GM23248 (cell line): ENCODE data around the gene MBOAT1. TPM values are rescaled to one million over a fixed set of nuclear protein-coding genes. Genes with fewer than 3 reads are reported as not detected.

Source experiments
- DNase-seq: peaks from one replicate; pipeline ENCODE4 v3.0.0-alpha.2; 2015
- H2AFZ ChIP-seq: fragments of 200-600 bp; sonication (generic); 2 replicates; pipeline ENCODE4 v1.6.1; 2016; ENCODE audit warnings: antibody characterized with exemption
- H3F3A ChIP-seq: fragments of 200-600 bp; sonication (generic); 2 replicates; pipeline ENCODE4 v1.6.1; 2016; ENCODE audit warnings: mild to moderate bottlenecking, antibody characterized with exemption, mixed run types; ENCODE audit not compliant: insufficient read depth
- H3K27ac ChIP-seq: fragments of 200-600 bp; sonication (generic); 2 replicates; pipeline ENCODE4 v1.5.1; 2016; ENCODE audit warnings: mild to moderate bottlenecking
- H3K27me3 ChIP-seq: fragments of 200-600 bp; sonication (generic); replicated peaks from 2 replicates; pipeline ENCODE4 v1.6.1; 2016; ENCODE audit warnings: mild to moderate bottlenecking; ENCODE audit not compliant: insufficient read depth
- H3K36me3 ChIP-seq: fragments of 200-600 bp; sonication (generic); 2 replicates; pipeline ENCODE4 v1.6.1; 2016; ENCODE audit warnings: low read depth, mild to moderate bottlenecking
- H3K4me1 ChIP-seq: fragments of 200-600 bp; sonication (generic); 2 replicates; pipeline ENCODE4 v1.6.1; 2016; ENCODE audit warnings: mild to moderate bottlenecking; ENCODE audit not compliant: insufficient read depth
- H3K4me2 ChIP-seq: fragments of 200-600 bp; sonication (generic); one replicate; pipeline ENCODE4 v1.6.1; 2016; ENCODE audit warnings: mild to moderate bottlenecking; ENCODE audit not compliant: unreplicated experiment
- H3K4me3 ChIP-seq: fragments of 200-600 bp; sonication (generic); 2 replicates; pipeline ENCODE4 v1.5.1; 2016; ENCODE audit warnings: mild to moderate bottlenecking
- H3K79me2 ChIP-seq: fragments of 200-600 bp; sonication (generic); 2 replicates; pipeline ENCODE4 v1.6.1; 2016; ENCODE audit warnings: mild to moderate bottlenecking; ENCODE audit not compliant: insufficient read depth
- H3K9ac ChIP-seq: fragments of 200-600 bp; sonication (generic); 2 replicates; pipeline ENCODE4 v1.6.1; 2016; ENCODE audit warnings: mild to moderate bottlenecking
- H3K9me2 ChIP-seq: fragments of 200-600 bp; sonication (generic); 2 replicates; pipeline ENCODE4 v1.6.1; 2016; ENCODE audit warnings: mixed run types, mild to moderate bottlenecking, moderate library complexity; ENCODE audit not compliant: insufficient read depth
- H3K9me3 ChIP-seq: fragments of 200-600 bp; sonication (generic); one replicate; pipeline ENCODE4 v1.6.1; 2017; ENCODE audit warnings: low read depth
- H4K20me1 ChIP-seq: fragments of 200-600 bp; sonication (generic); 2 replicates; pipeline ENCODE4 v1.6.0; 2016; ENCODE audit not compliant: insufficient read depth
- EZH2 ChIP-seq: fragments of 200-600 bp; sonication (generic); IDR thresholded peaks from 2 replicates; pipeline ENCODE4 v1.6.1; 2018; ENCODE audit warnings: antibody characterized with exemption, mild to moderate bottlenecking; ENCODE audit not compliant: insufficient read depth, poor library complexity, severe bottlenecking
- EZH2phosphoT487 ChIP-seq: fragments of 200-600 bp; sonication (generic); IDR thresholded peaks from 2 replicates; pipeline ENCODE4 v1.6.1; 2018; ENCODE audit warnings: antibody characterized with exemption, moderate library complexity, mild to moderate bottlenecking, low read depth; ENCODE audit not compliant: insufficient read depth
- WGBS, 2 experiments: methylation state at CpG; one replicate each; pipeline ENCODE4 v1.1.6; 2015 to 2017; ENCODE audit warnings: low lambda C conversion rate in 2 of 2, low coverage in 1 of 2; ENCODE audit errors: missing lambda C conversion rate in 2 of 2; 5-methylcytosine and 5-hydroxymethylcytosine counted together
- in situ Hi-C: fragments of 300-500 bp; cut with MboI; formaldehyde crosslinking; loops from 2 replicates; pipeline ENCODE4 v1.15.0; 2020
- polyA plus RNA-seq: library from polyadenylated mRNA; unstranded; fragments of >200 nt; fragmentation: Nextera tagmentation; extraction: Ambion mirVana; gene quantifications from 2 replicates; pipeline ENCODE4 v1.2.1, GENCODE V29; 2016
- total RNA-seq: library from RNA; depleted of rRNA; stranded (reverse); fragments of >200 nt; shearing (Covaris generic); gene quantifications from 2 replicates; pipeline ENCODE4 v1.2.3, GENCODE V29; 2014

Gene MBOAT1
- total and polyA plus RNA-seq, 2 experiments from 2014 or later, result 1.8 to 4.0 TPM

DNA sequence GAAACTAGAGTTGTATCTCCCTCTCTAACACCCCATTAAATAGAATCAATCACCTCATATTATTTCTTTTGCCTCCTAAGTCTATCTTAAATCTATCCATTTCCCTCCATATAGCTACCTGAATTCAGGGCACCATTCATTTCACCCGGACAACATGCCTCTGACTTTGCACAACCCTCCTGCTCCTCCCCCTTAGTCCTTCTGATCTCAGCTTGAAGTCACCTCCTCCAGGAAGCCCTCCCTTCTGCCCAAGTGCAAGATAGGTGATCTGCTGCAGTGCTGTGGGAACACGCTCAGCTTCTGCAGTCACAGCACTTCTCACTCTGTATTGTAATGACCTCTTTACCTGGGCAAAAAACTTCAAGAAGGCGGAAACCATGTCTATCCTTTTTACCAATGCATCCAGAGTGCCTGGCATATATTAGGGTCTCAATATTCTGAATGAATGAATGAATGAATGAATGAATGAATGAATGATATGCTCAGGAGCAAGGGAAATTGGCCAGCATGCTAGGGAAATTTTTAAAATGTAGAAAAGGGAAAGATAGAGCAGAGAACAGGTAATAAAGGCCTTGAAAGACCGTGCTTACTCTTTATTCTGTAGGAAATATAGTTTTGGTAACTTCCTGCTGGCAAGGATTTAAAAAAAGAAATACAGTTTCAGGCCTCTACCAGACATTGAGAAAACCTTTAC lies 41.7 kb downstream of the MBOAT1 start:
- H3K9ac ChIP-seq, result no peak overlapping the region
- peaks cover 7% of the 10 kb centered on the region for H3K4me1 ChIP-seq
- no peaks in the 10 kb centered on the region for H3F3A ChIP-seq
- TF ChIP-seq EZH2 (no peak), EZH2phosphoT487 (no peak)
- no peak overlapping the region for H2AFZ ChIP-seq
- no peak for DNase-seq
- H3K79me2 ChIP-seq, result no peaks in the 10 kb centered on the region
- no peak overlapping the region for H3K4me3 ChIP-seq
- no peaks in the 10 kb centered on the region for H3K9me2 ChIP-seq
- WGBS, 2 experiments, result 77 to 85% methylated on average over 4 of the region's 4 CpGs
- H3K36me3 ChIP-seq, result no peaks in the 10 kb centered on the region
- in situ Hi-C loops, result no loop called here
- no peaks in the 10 kb centered on the region for H3K9me3 ChIP-seq
- no peak overlapping the region for H3K4me2 ChIP-seq
- H3K27me3 ChIP-seq, result no peaks in the 10 kb centered on the region
- H3K27ac ChIP-seq, result no peak overlapping the region
- no peaks in the 10 kb centered on the region for H4K20me1 ChIP-seq

DNA sequence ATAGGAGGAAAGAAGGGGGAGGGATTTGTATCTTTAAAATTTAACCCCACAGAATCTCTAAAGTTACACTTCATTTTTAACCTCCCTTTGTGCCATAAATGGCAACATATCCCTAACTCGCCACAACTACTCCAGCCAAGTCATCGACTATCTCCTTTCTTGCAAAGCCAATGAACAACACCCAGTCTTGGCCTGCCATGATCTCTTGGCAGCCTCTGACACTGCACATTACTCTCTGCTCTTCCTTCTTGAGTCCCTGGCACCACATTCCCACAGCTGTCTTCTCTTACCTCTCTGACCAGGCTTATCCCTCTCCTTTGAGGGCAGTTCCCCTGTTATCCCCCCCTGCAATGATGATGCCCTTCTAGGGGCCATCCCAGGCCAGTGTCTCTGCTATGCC lies 42.5 kb downstream of the MBOAT1 start:
- Histone ChIP-seq H4K20me1 (no peaks in the 10 kb centered on the region), H3K9ac (no peak overlapping the region), H3K4me2 (peak overlapping the region; percentile 63), H3F3A (no peaks in the 10 kb centered on the region), H3K36me3 (no peaks in the 10 kb centered on the region), H3K9me3 (no peaks in the 10 kb centered on the region), H2AFZ (peak overlapping the region; percentile 58; the same call in 1 of the 2 replicates), H3K79me2 (no peaks in the 10 kb centered on the region), H3K9me2 (no peaks in the 10 kb centered on the region), H3K4me1 (peaks cover 7% of the 10 kb centered on the region), H3K27ac (0 out of 2 replicates have a peak overlapping the region, but pooled peaks have one; percentile 38), H3K27me3 (no peaks in the 10 kb centered on the region), H3K4me3 (0 out of 2 replicates have a peak overlapping the region, but pooled peaks have one; percentile 35)
- in situ Hi-C loops, result no loop called here
- no peak for DNase-seq
- WGBS, 2 experiments, result 22 to 29% methylated on average over 2 of the region's 2 CpGs
- no peak for TF ChIP-seq EZH2
- no peak for TF ChIP-seq EZH2phosphoT487

DNA sequence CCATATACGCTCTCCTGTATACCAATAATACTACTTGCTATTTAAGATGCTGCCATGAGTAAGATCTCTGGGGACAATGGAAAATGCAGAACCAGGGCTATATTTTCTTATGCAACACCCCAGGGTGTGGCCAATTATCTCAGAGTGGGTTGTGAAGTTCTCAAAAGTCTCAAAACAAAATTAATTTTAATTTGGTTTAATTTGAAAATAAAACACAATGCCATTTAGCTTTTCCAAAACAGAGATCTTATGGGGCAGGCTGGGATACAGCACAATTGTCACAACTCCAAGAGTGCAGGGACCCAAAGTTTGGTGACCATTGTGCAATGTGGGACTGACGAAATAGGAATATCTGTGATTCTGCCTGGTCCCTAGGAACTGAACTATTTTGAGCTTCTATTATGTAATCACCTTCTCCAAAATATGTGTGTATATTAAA lies 43.1 kb downstream of the MBOAT1 start:
- TF ChIP-seq EZH2, result no peak
- no peak for TF ChIP-seq EZH2phosphoT487
- Histone ChIP-seq H3K79me2 (no peaks in the 10 kb centered on the region), H2AFZ (peak overlapping the region; percentile 58; the same call in 1 of the 2 replicates), H3K27ac (peak overlapping the region; percentile 38; the same call in 1 of the 2 replicates), H3K4me3 (0 out of 2 replicates have a peak overlapping the region, but pooled peaks have one; percentile 35), H3K4me1 (peaks cover 7% of the 10 kb centered on the region), H3K9ac (no peak overlapping the region), H3K9me2 (no peaks in the 10 kb centered on the region), H3K36me3 (no peaks in the 10 kb centered on the region), H3F3A (no peaks in the 10 kb centered on the region), H3K4me2 (peak overlapping the region; percentile 63), H4K20me1 (no peaks in the 10 kb centered on the region), H3K9me3 (no peaks in the 10 kb centered on the region), H3K27me3 (no peaks in the 10 kb centered on the region)
- in situ Hi-C loops, result no loop called here
- peak; percentile 52 for DNase-seq
- WGBS, 2 experiments, result 30 to 36% methylated on average over 2 of the region's 2 CpGs

DNA sequence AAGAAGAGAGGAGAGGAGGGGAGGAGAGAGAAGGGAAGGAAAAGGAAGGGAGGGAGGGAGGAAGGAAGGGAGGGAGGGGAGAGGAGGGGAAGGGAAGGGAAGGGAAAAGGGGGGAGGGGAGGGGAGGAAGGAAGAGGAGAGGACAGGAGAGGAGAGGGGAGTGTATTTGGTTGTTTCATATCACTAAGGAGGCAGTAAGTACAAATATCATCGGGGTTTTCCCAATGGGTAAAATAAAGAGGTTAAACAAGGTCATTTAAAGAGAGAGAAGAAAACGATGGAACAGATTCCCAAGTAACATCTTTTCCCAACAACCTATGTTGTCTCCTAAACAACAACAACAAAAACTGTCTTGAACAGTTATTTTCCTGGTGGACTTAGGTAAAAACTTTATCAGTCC lies 43.6 kb downstream of the MBOAT1 start:
- in situ Hi-C loops, result no loop called here
- 3 to 8% methylated on average over 2 of the region's 2 CpGs for WGBS, 2 experiments
- no peaks in the 10 kb centered on the region for H3K36me3 ChIP-seq
- H2AFZ ChIP-seq, result peak overlapping the region; percentile 58; the same call in 1 of the 2 replicates
- 0 out of 2 replicates have a peak overlapping the region, but pooled peaks have one; percentile 38 for H3K27ac ChIP-seq
- no peak for DNase-seq
- H3K9ac ChIP-seq, result no peak overlapping the region
- no peaks in the 10 kb centered on the region for H4K20me1 ChIP-seq
- H3K9me2 ChIP-seq, result no peaks in the 10 kb centered on the region
- H3K4me2 ChIP-seq, result no peak overlapping the region
- no peaks in the 10 kb centered on the region for H3K9me3 ChIP-seq
- no peak overlapping the region for H3K4me3 ChIP-seq
- peaks cover 7% of the 10 kb centered on the region for H3K4me1 ChIP-seq
- H3K79me2 ChIP-seq, result no peaks in the 10 kb centered on the region
- TF ChIP-seq EZH2 (no peak), EZH2phosphoT487 (no peak)
- no peaks in the 10 kb centered on the region for H3K27me3 ChIP-seq
- no peaks in the 10 kb centered on the region for H3F3A ChIP-seq
